Measurements from ENCODE around the gene TTC5.

Gene TTC5

DNA sequence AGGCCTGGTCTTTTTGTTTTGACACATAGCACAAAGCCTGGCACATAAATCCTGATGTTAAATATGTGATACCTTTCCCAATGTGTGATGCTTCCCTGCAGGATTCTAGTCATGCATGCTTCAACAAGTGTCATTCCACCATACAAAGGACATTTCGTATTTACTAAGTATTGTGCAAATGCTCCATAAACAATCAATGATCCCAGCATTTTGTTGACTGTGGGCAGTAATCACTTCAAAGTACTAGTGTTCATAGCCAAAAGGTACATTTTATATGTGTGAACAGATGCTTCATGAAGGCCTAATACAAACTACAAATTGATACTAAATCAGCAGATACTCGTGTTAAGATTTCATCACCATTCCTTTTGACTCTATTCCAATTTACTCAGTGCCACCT lies 23.0 kb upstream of the TTC5 start:
- no peak overlapping the region for H3K4me3 ChIP-seq (ENCODE audit: low read length in 2 of 2)
- no peaks in the 10 kb centered on the region for H3K79me1 ChIP-seq (ENCODE audit: low read depth, low read length)
- H3K9ac ChIP-seq (ENCODE audit: low read depth, low read length, poor library complexity) = no peak overlapping the region
- H2BK12ac ChIP-seq (ENCODE audit: low read length) = no peak overlapping the region
- no peak overlapping the region for H4K91ac ChIP-seq (ENCODE audit: low read depth, low read length, poor library complexity)
- no peak overlapping the region for H3K4ac ChIP-seq (ENCODE audit: low read length)
- no peak overlapping the region for H2AFZ ChIP-seq (ENCODE audit: low read length)
- H3K9me3 ChIP-seq (replicated peaks in 1 of 2; ENCODE audit: control insufficient read depth in 2 of 2, insufficient read depth in 1 of 2, low read depth in 1 of 2, low read length in 2 of 2) = no peaks in the 10 kb centered on the region
- no peak overlapping the region for H3K18ac ChIP-seq (ENCODE audit: low read length)
- H3K27ac ChIP-seq (replicated peaks; ENCODE audit: low read length) = no peak overlapping the region
- H2BK120ac ChIP-seq (ENCODE audit: low read depth, low read length) = no peak overlapping the region
- H2AK5ac ChIP-seq (ENCODE audit: low read depth, low read length) = no peak overlapping the region
- no peak for DNase-seq (ENCODE audit: low spot score)
- H3K4me1 ChIP-seq (ENCODE audit: control insufficient read depth in 2 of 2, insufficient read depth in 1 of 2, low read depth in 1 of 2, low read length in 2 of 2) = peaks cover 2 to 3% of the 10 kb centered on the region in 2 donors
- no CpG with 5 or more reads among the region's 2 CpGs for WGBS, 2 donors (ENCODE audit: extremely low coverage in 2 of 2, insufficient read length in 2 of 2, insufficient replicate concordance in 1 of 2)
- H3K4me2 ChIP-seq (ENCODE audit: insufficient read depth, low read length, poor library complexity, severe bottlenecking) = no peak overlapping the region
- H3K14ac ChIP-seq (ENCODE audit: low read length) = no peak overlapping the region
- no peak overlapping the region for H3K23ac ChIP-seq (ENCODE audit: low read depth, low read length, poor library complexity)
- no peak overlapping the region for H4K8ac ChIP-seq (ENCODE audit: low read depth, low read length)
- H3K27me3 ChIP-seq (ENCODE audit: control insufficient read depth in 3 of 3, insufficient read depth in 3 of 3, low read depth in 1 of 3, low read length in 3 of 3) = no peaks in the 10 kb centered on the region
- H3K36me3 ChIP-seq (replicated peaks in 1 of 2; ENCODE audit: control insufficient read depth in 2 of 2, insufficient read depth in 2 of 2, low read length in 2 of 2) = peaks cover 16 to 71% of the 10 kb centered on the region in 2 donors
- no peak overlapping the region for H2BK5ac ChIP-seq (ENCODE audit: low read length)
- H2BK15ac ChIP-seq (ENCODE audit: low read length) = no peak overlapping the region

DNA sequence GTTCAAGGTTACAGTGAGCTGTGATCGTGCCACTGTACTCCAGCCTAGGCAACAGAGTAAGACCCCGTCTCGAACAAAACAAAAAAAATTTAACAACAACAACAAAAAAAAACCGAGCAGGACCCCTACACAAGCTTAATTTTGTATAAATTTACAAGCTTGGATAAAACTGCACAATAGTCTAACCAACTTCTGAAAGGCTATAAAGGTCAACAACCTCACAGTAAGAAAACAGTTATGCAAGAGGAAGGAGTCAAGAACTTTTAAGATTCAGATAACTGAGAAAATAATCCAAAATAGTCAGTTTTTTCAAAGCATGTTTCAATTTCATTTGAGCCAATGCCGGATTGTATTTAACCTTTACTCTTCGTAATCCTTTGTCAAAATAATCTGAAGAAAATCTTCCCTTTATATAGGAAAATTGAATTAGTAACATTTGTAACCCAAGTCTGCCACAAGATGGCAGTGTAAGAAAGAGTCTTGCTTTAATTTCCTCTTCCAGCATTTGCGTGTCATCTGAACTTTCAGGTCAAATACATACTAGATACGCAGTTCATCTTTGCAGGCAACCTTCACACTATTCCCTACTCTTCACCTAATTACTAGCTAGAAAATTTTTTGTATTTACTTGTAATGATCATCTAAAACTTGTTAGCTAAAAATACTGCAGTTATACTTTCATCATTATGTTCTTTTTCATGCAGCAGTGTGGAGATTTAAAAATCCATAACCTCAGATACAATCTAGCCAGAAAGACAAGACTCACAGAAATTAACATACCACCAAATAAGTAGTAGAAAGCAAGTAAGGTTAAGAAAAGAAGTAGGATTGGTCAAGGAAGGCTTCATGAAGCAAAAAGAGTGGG lies 21.5 kb upstream of the TTC5 start:
- Histone ChIP-seq H3K23ac (ENCODE audit: low read depth, low read length, poor library complexity) (no peak overlapping the region), H3K9ac (ENCODE audit: low read depth, low read length, poor library complexity) (no peak overlapping the region), H3K4me2 (ENCODE audit: insufficient read depth, low read length, poor library complexity, severe bottlenecking) (no peak overlapping the region), H3K79me1 (ENCODE audit: low read depth, low read length) (no peaks in the 10 kb centered on the region), H2AK5ac (ENCODE audit: low read depth, low read length) (no peak overlapping the region), H4K91ac (ENCODE audit: low read depth, low read length, poor library complexity) (no peak overlapping the region), H2AFZ (ENCODE audit: low read length) (no peak overlapping the region), H2BK5ac (ENCODE audit: low read length) (no peak overlapping the region), H3K4ac (ENCODE audit: low read length) (no peak overlapping the region), H3K4me3 (ENCODE audit: low read length in 2 of 2) (no peak overlapping the region), H2BK15ac (ENCODE audit: low read length) (no peak overlapping the region), H3K27me3 (ENCODE audit: control insufficient read depth in 3 of 3, insufficient read depth in 3 of 3, low read depth in 1 of 3, low read length in 3 of 3) (no peaks in the 10 kb centered on the region), H3K14ac (ENCODE audit: low read length) (no peak overlapping the region), H2BK120ac (ENCODE audit: low read depth, low read length) (no peak overlapping the region), H2BK12ac (ENCODE audit: low read length) (no peak overlapping the region), H3K36me3 (replicated peaks in 1 of 2; ENCODE audit: control insufficient read depth in 2 of 2, insufficient read depth in 2 of 2, low read length in 2 of 2) (peaks cover 19 to 83% of the 10 kb centered on the region in 2 donors), H3K9me3 (replicated peaks in 1 of 2; ENCODE audit: control insufficient read depth in 2 of 2, insufficient read depth in 1 of 2, low read depth in 1 of 2, low read length in 2 of 2) (no peaks in the 10 kb centered on the region), H3K27ac (replicated peaks; ENCODE audit: low read length) (no peak overlapping the region), H4K8ac (ENCODE audit: low read depth, low read length) (no peak overlapping the region), H3K4me1 (ENCODE audit: control insufficient read depth in 2 of 2, insufficient read depth in 1 of 2, low read depth in 1 of 2, low read length in 2 of 2) (peaks cover 2 to 3% of the 10 kb centered on the region in 2 donors), H3K18ac (ENCODE audit: low read length) (no peak overlapping the region)
- WGBS, 2 donors (ENCODE audit: extremely low coverage in 2 of 2, insufficient read length in 2 of 2, insufficient replicate concordance in 1 of 2) = no CpG with 5 or more reads among the region's 8 CpGs
- peak; percentile 45 for DNase-seq (ENCODE audit: low spot score)

DNA sequence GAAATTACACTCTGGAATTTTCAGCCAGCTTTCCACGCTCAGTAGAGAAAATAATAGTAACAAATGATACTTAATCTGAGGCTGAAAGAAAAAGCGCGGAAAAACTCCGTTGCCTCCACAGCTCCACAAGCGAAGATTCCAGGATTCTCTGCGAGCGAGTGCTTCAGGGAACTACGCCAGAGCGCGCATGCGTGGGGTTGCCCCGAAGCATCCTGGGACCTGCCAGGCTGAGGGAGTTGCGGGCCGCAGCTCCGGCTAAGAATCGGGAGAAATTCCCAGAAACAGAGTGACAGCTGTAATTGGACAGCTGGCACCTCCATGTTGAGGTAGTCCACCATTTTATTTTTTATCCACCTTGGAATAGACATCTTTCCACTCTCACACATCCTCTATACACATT lies 12.0 kb upstream of the TTC5 start:
- Histone ChIP-seq H2BK12ac (ENCODE audit: low read length) (no peak overlapping the region), H3K36me3 (replicated peaks in 1 of 2; ENCODE audit: control insufficient read depth in 2 of 2, insufficient read depth in 2 of 2, low read length in 2 of 2) (peaks cover 25 to 96% of the 10 kb centered on the region in 2 donors), H4K91ac (ENCODE audit: low read depth, low read length, poor library complexity) (no peak overlapping the region), H3K9me3 (replicated peaks in 1 of 2; ENCODE audit: control insufficient read depth in 2 of 2, insufficient read depth in 1 of 2, low read depth in 1 of 2, low read length in 2 of 2) (no peaks in the 10 kb centered on the region), H2BK5ac (ENCODE audit: low read length) (no peak overlapping the region), H3K4me1 (ENCODE audit: control insufficient read depth in 2 of 2, insufficient read depth in 1 of 2, low read depth in 1 of 2, low read length in 2 of 2) (no peaks in the 10 kb centered on the region), H2AK5ac (ENCODE audit: low read depth, low read length) (no peak overlapping the region), H3K14ac (ENCODE audit: low read length) (no peak overlapping the region), H2BK15ac (ENCODE audit: low read length) (no peak overlapping the region), H3K9ac (ENCODE audit: low read depth, low read length, poor library complexity) (no peak overlapping the region), H2BK120ac (ENCODE audit: low read depth, low read length) (no peak overlapping the region), H3K27me3 (ENCODE audit: control insufficient read depth in 3 of 3, insufficient read depth in 3 of 3, low read depth in 1 of 3, low read length in 3 of 3) (no peaks in the 10 kb centered on the region), H3K4me2 (ENCODE audit: insufficient read depth, low read length, poor library complexity, severe bottlenecking) (no peak overlapping the region), H3K23ac (ENCODE audit: low read depth, low read length, poor library complexity) (no peak overlapping the region), H3K4ac (ENCODE audit: low read length) (no peak overlapping the region), H3K4me3 (ENCODE audit: low read length in 2 of 2) (no peak overlapping the region), H3K18ac (ENCODE audit: low read length) (no peak overlapping the region), H2AFZ (ENCODE audit: low read length) (no peak overlapping the region), H3K79me1 (ENCODE audit: low read depth, low read length) (no peaks in the 10 kb centered on the region), H3K27ac (replicated peaks; ENCODE audit: low read length) (no peak overlapping the region), H4K8ac (ENCODE audit: low read depth, low read length) (no peak overlapping the region)
- no CpG with 5 or more reads among the region's 16 CpGs for WGBS, 2 donors (ENCODE audit: extremely low coverage in 2 of 2, insufficient read length in 2 of 2, insufficient replicate concordance in 1 of 2)
- no peak for DNase-seq (ENCODE audit: low spot score)

DNA sequence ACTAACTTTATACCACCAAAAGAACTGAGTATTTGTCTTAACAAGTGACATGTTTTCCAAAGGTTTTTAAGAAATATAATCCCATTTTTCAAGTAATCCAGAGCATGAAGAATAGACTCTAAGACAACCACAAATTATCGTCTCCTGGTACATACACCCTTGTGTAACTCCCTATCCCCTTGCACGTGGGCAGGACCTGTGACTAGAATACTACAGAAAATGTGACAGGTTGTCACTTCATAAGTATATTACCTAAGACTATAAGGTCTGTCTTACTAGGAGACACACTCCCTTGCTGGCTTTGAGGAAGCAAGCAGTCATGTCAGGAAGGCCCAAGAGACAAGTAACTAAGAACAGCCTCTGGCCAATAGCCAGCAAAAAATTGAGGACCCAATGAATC lies 8.3 kb upstream of the TTC5 start:
- H3K4me3 ChIP-seq (ENCODE audit: low read length in 2 of 2) = no peak overlapping the region
- no peak overlapping the region for H3K9ac ChIP-seq (ENCODE audit: low read depth, low read length, poor library complexity)
- H3K27ac ChIP-seq (replicated peaks; ENCODE audit: low read length) = no peak overlapping the region
- no peak overlapping the region for H3K18ac ChIP-seq (ENCODE audit: low read length)
- peaks cover 3 to 6% of the 10 kb centered on the region in 2 donors for H3K9me3 ChIP-seq (replicated peaks in 1 of 2; ENCODE audit: control insufficient read depth in 2 of 2, insufficient read depth in 1 of 2, low read depth in 1 of 2, low read length in 2 of 2)
- H4K8ac ChIP-seq (ENCODE audit: low read depth, low read length) = no peak overlapping the region
- H3K36me3 ChIP-seq (replicated peaks in 1 of 2; ENCODE audit: control insufficient read depth in 2 of 2, insufficient read depth in 2 of 2, low read length in 2 of 2) = peaks cover 24 to 76% of the 10 kb centered on the region in 2 donors
- no peak overlapping the region for H2AFZ ChIP-seq (ENCODE audit: low read length)
- H4K91ac ChIP-seq (ENCODE audit: low read depth, low read length, poor library complexity) = no peak overlapping the region
- no peak overlapping the region for H3K14ac ChIP-seq (ENCODE audit: low read length)
- no peaks in the 10 kb centered on the region for H3K79me1 ChIP-seq (ENCODE audit: low read depth, low read length)
- no peaks in the 10 kb centered on the region for H3K4me1 ChIP-seq (ENCODE audit: control insufficient read depth in 2 of 2, insufficient read depth in 1 of 2, low read depth in 1 of 2, low read length in 2 of 2)
- H2BK12ac ChIP-seq (ENCODE audit: low read length) = no peak overlapping the region
- H3K23ac ChIP-seq (ENCODE audit: low read depth, low read length, poor library complexity) = no peak overlapping the region
- H2BK15ac ChIP-seq (ENCODE audit: low read length) = no peak overlapping the region
- no peak overlapping the region for H2AK5ac ChIP-seq (ENCODE audit: low read depth, low read length)
- H2BK5ac ChIP-seq (ENCODE audit: low read length) = no peak overlapping the region
- no peaks in the 10 kb centered on the region for H3K27me3 ChIP-seq (ENCODE audit: control insufficient read depth in 3 of 3, insufficient read depth in 3 of 3, low read depth in 1 of 3, low read length in 3 of 3)
- H2BK120ac ChIP-seq (ENCODE audit: low read depth, low read length) = no peak overlapping the region
- no CpG with 5 or more reads among the region's 2 CpGs for WGBS, 2 donors (ENCODE audit: extremely low coverage in 2 of 2, insufficient read length in 2 of 2, insufficient replicate concordance in 1 of 2)
- no peak overlapping the region for H3K4me2 ChIP-seq (ENCODE audit: insufficient read depth, low read length, poor library complexity, severe bottlenecking)
- no peak for DNase-seq (ENCODE audit: low spot score)
- no peak overlapping the region for H3K4ac ChIP-seq (ENCODE audit: low read length)

Data from neuronal stem cell (in vitro differentiated cells).